Measurements from ENCODE around the gene GRAMD2B. TPM values are rescaled to one million over a fixed set of nuclear protein-coding genes. Genes with fewer than 3 reads are reported as not detected.

The GRAMD2B gene
- total RNA-seq, 2 donors from 2014 or later: 9.5 to 9.6 TPM

DNA sequence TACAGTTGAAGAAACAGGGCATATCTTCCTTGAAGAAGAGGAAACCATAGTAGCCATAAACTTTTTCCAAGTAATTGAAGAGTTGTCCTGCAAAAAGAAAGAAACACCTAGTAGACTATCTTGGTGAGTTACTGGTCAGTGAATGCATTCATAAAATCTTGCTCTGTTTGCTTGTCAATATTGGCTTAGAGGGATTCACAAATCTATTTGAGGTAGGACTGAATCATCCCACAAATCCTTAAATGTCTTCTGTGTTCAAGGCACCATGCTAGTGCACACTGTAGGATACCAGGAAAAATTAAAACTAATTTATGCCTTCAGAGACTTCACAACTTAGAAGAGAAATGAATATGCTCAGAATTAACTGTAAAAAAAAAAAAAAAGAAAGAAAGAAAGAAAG lies 57.6 kb downstream of the GRAMD2B start:
- H3K9me3 Mint-ChIP-seq: no peaks in the 10 kb centered on the region
- DNase-seq (ENCODE audit: low spot score in 2 of 2) (no peak), ATAC-seq (no peak)
- no peak overlapping the region for H3K27ac Mint-ChIP-seq
- peaks cover 13 to 14% of the 10 kb centered on the region in 2 donors for H3K36me3 Mint-ChIP-seq

DNA sequence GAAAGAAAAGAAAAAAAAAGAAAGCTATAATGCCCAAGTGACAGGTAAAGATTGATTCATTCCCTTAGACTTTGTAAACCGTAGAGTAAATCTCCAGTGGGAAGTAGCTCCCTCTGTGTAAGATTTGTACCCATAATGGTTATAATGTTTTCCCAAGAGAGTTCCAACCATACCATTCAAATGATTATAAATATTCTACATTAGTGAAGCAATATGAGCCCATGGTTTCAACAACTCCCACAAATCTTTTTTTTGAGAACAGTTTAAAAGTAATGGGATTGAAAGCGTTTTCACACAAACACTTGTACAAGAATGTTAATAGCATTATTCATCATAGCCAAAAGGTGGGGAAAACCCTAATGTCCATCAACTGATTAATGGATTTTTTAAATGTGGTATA lies 58.0 kb downstream of the GRAMD2B start:
- Mint-ChIP-seq H3K27ac (no peak overlapping the region), H3K9me3 (no peaks in the 10 kb centered on the region), H3K36me3 (peaks cover 13 to 14% of the 10 kb centered on the region in 2 donors)
- DNase-seq (ENCODE audit: low spot score in 2 of 2): no peak
- no peak for ATAC-seq

DNA sequence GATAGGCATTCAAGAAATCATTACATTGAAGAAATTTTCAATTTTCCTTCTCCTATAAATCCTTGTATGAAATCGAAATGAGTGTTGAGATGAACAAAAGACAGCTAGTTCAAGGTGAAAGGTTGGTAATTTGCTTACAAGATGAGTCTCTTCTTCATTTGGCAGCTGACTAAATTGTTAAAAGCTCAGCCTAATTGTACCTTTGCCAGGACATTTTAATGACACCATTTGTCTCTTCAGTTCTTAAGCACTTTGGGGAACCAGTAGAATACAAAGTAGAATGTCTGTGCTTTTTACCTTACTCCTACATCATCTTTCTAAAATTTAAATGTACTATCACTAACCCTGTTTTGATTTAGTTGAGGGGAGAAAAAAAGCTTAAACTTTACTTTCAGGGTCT lies 59.4 kb downstream of the GRAMD2B start:
- DNase-seq (ENCODE audit: low spot score in 2 of 2) (no peak), ATAC-seq (no peak)
- Mint-ChIP-seq H3K36me3 (peaks cover 13 to 14% of the 10 kb centered on the region in 2 donors), H3K27ac (no peak overlapping the region), H3K9me3 (no peaks in the 10 kb centered on the region)

DNA sequence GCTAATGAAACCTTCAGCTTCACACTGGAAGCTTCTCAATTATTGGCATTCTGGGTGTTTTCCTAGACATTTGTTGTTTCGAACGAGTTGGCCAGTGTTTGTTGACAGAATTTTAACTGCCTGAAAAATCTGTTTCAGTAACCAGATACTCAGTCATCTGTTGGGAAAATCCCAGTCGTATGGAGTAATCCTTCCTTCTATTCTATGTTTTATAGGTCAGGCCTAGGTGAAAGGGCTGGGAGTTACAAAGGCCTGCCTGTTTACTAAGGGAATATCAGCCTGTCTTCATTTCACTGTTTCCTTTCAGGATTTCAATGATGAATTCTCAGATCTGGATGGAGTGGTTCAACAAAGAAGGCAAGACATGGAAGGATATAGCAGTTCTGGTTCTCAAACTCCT lies 59.9 kb downstream of the GRAMD2B start:
- DNase-seq (ENCODE audit: low spot score in 2 of 2) (no peak), ATAC-seq (no peak)
- peaks cover 13 to 14% of the 10 kb centered on the region in 2 donors for H3K36me3 Mint-ChIP-seq
- H3K9me3 Mint-ChIP-seq: no peaks in the 10 kb centered on the region
- peak overlapping the region in 1 of 2 donors; percentile 86 for H3K27ac Mint-ChIP-seq

DNA sequence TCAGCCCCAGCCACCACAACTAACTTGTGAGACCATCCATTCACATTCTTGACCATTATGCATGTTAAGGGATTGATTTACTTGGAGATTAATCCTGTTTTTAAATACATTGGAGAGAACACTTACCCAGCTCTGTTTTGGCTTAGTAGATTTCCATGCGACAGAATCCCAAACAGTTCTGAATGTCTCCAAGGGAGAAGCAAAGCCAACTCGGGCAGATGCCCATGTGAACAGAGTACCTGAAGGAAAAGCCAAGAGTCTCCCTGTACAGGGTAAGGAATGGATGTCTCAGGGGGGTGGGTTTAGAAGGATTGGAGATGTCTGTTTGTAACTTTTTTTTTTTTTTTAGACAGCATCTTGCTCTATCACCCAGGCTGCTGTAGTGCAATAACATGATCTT lies 61.0 kb downstream of the GRAMD2B start:
- Mint-ChIP-seq H3K9me3 (no peaks in the 10 kb centered on the region), H3K36me3 (peaks cover 13 to 14% of the 10 kb centered on the region in 2 donors), H3K27ac (no peak overlapping the region)
- DNase-seq (ENCODE audit: low spot score in 2 of 2) (no peak), ATAC-seq (no peak)

DNA sequence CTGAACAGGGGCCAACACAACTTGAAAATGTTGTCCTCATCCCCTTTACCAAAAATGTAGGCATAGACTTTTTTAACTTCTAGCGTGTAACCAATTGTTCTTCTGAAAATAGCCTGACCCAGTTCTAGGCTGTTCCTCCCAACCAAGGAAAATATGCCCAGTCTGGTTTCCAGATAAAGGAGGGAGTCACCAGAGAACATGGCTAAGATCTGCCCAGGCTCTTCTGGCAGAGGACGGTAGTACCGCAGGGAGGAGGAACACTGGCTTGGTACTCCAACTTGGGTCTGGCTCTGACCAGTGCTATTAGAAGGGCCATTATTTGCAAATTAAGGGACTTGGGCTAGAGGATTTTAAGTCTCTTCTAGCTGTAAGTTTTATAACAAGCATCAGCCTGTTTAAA lies 63.1 kb downstream of the GRAMD2B start:
- Mint-ChIP-seq H3K27ac (no peak overlapping the region), H3K9me3 (no peaks in the 10 kb centered on the region), H3K36me3 (peaks cover 6 to 7% of the 10 kb centered on the region in 2 donors)
- ATAC-seq (no peak), DNase-seq (ENCODE audit: low spot score in 2 of 2) (no peak)

DNA sequence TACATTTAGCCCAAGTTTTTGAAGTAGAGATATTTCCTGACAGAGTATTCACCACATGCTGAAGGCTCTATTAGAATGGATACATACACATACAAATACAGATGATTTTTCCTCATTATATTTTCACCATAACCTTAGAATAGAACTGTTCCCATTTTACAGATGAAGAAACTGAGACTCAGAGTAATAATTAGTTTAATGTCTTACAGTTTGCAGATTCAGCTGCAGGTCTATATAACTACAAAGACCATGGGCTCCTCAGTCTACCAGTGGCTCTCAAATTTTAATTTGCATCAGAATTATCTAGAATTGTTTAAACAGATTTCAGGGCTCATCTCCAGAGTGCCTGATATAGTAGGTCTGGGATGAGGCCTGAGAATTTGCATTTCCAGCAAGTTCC lies 64.4 kb downstream of the GRAMD2B start:
- H3K27ac Mint-ChIP-seq: no peak overlapping the region
- no peaks in the 10 kb centered on the region for H3K9me3 Mint-ChIP-seq
- no peak for DNase-seq (ENCODE audit: low spot score in 2 of 2)
- H3K36me3 Mint-ChIP-seq: peaks cover 6 to 7% of the 10 kb centered on the region in 2 donors
- no peak for ATAC-seq

DNA sequence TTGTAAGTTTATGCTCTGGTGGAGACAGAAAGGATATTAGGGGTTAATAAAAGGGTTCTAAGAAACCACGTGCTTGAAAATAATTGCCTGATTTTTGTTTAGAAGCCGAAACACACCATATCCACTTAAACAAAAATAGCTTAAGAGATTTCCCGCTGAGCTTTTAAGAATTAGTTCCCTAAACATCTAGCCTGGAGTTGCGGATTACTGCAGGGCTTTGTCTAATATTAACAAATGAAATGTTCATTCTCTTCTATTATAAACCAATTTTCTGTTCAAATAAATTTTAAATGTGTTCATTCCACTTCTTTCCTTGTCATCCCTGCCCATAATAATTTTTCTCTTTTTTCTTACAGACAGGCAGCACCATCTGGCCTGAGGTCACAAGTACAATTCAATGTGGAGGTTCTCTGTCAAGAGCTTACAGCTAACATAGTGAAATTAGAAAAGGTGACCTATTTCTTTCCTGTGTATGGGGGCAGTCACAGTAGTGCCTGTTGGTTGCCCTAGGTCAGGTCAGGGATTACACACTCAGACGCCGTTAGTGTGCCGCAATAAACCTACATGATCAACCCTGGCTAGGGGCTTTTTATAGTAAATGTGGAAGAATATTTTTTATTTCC lies 65.3 kb downstream of the GRAMD2B start:
- no peaks in the 10 kb centered on the region for H3K36me3 Mint-ChIP-seq
- no peaks in the 10 kb centered on the region for H3K9me3 Mint-ChIP-seq
- ATAC-seq (no peak), DNase-seq (ENCODE audit: low spot score in 2 of 2) (no peak)
- no peak overlapping the region for H3K27ac Mint-ChIP-seq

DNA sequence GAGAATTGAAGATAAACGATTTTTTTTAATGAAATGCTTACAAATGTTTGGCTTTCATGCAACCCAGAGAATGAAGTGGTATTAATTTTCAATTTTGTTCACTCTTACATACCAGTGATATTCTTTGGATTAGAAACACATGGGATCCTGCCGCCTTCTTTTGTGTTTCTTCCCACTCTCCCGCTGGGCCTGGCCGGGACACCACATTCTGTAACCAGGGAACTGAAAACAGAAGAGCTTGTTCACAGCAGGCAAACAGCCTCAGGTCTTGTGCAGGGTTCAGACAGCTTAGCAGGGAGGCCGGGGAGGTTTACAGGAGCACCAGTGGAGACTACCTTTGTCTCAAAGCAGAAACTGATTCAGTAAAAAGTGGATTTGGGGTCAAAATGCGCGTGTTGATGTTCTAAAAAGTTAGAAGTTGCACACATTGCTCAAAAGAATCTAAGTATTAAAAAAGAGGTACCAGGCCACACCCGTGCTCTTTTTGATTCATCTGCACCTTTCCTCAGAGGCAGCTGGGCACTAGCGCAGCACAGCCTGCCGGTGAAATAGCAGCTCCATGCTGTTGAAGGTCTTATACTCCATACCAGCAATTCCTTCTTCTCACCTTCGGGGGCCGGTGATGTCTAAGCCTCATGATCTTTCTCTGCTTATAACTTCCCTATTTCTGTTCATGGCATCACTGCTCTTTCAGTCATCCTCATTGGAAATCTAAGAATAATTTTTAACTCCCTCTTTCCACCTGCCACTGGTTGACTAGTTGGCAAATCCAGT lies 67.1 kb downstream of the GRAMD2B start:
- no peaks in the 10 kb centered on the region for H3K9me3 Mint-ChIP-seq
- no peaks in the 10 kb centered on the region for H3K36me3 Mint-ChIP-seq
- H3K27ac Mint-ChIP-seq: peak overlapping the region in 1 of 2 donors; percentile 57
- DNase-seq (ENCODE audit: low spot score in 2 of 2) (no peak), ATAC-seq (no peak)

DNA sequence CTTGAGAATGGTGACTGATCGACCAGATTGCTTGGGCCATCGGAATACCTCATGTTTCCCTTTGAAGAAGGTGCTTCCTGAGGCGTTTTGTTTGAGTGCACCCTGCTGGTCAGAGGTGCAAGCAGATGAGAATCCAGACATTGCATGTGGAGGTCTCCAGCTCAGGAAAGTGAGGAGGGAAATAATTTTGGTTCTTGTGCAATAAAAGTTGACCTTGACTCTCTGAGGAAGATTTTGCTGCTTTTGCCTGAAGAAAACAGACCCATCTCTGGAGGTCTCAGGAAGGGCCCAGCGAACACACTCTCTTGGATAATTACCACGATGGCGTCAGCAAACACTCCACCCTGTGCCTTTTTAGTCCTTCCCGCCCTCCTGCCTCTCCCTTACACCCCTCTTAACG lies 69.7 kb downstream of the GRAMD2B start:
- ATAC-seq (no peak), DNase-seq (ENCODE audit: low spot score in 2 of 2) (no peak)
- no peaks in the 10 kb centered on the region for H3K36me3 Mint-ChIP-seq
- H3K9me3 Mint-ChIP-seq: no peaks in the 10 kb centered on the region
- no peak overlapping the region for H3K27ac Mint-ChIP-seq

DNA sequence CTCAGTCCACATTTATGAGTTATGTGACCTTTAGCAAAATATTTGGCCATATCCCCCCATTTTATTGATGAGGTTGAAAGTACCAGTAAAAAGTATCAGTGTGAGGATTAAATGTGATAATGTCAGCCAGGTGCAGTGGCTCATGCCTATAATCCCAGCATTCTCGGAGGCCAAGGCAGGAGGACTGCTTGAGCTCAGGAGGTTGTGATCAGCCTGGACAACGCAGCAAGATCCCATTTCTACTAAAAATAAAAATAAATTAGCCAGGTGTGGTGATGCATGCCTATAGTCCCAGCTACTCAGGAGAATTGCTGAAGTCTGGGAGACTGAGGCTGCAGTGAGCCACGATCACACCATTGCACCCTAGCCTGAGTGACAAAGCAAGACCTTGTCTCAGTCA lies 71.2 kb downstream of the GRAMD2B start:
- H3K36me3 Mint-ChIP-seq: no peaks in the 10 kb centered on the region
- DNase-seq (ENCODE audit: low spot score in 2 of 2) (no peak), ATAC-seq (no peak)

DNA sequence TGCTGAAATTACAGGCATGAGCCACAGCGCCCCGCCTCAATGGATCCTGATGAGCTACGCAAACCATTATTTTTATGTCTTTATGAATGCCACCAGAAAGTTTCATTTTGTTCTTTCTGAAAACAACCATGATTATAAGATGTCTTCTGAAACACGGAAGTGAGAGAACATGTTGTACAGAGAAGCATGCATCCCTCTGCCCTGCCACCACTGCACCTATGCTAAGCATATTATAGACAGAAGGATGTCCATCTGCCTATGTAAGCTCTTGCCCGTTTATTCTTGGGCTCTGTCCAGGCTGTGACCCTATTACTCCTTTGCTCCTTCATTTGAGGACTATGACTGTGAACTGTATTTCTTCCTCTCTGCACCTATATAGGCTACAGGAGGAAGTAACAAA lies 74.3 kb downstream of the GRAMD2B start:
- H3K27ac Mint-ChIP-seq: no peak overlapping the region
- DNase-seq (ENCODE audit: low spot score in 2 of 2): no peak
- no peak for ATAC-seq
- H3K9me3 Mint-ChIP-seq: no peaks in the 10 kb centered on the region
- H3K36me3 Mint-ChIP-seq: no peaks in the 10 kb centered on the region

More for the DNA sequence above, 71.2 kb downstream of the GRAMD2B start:
- Mint-ChIP-seq H3K27ac (no peak overlapping the region), H3K9me3 (no peaks in the 10 kb centered on the region)

DNA sequence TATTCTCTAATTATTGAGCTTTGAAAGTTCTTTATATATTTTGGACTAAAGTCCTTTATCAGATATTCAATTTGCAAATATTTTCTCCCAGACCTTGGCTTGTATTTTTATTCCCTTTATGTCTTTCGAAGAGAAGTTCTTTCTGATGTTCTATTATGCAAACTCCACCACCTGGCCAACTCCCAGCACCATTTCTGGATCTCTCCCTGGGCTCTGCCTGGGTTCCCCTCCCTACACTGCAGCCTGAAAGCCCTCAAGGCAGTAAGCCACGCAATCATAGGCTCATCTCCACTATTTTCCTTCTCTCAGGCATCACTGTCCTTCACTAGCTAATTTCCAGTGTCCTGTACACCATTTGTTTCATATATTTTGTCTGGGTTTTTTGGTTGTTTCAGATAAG lies 76.1 kb downstream of the GRAMD2B start:
- Mint-ChIP-seq H3K27ac (peak overlapping the region in 1 of 2 donors; percentile 71), H3K36me3 (no peaks in the 10 kb centered on the region), H3K9me3 (no peaks in the 10 kb centered on the region)
- ATAC-seq: no peak
- no peak for DNase-seq (ENCODE audit: low spot score in 2 of 2)

DNA sequence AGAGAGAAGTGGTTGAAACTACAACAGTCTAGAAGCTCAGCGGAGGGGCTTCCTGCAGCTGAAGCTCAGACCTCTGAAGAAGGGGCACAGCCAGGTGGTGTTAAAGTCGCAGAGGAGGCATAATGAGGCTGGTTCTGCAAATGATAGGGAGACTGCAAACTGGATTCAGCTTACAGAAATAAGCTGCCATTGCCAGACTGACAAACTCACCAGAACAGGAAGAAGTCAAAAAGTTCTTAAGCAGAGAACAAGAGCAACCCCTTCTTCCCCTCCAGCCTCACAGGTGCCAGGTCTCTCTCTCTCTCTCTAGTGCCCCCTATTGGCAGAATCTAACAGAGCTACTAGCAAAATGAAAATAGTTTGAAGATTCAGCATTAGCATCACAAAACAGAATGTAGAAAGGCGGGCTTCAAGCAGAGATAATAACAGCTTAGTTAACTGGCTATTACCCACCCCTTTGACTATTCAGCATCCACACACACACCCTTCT lies 76.7 kb downstream of the GRAMD2B start:
- H3K36me3 Mint-ChIP-seq: no peaks in the 10 kb centered on the region
- DNase-seq (ENCODE audit: low spot score in 2 of 2) (peak in 1 of 2 donors; percentile 31), ATAC-seq (peak; percentile 52 to 66)
- no peaks in the 10 kb centered on the region for H3K9me3 Mint-ChIP-seq
- H3K27ac Mint-ChIP-seq: peak overlapping the region in 1 of 2 donors; percentile 71

DNA sequence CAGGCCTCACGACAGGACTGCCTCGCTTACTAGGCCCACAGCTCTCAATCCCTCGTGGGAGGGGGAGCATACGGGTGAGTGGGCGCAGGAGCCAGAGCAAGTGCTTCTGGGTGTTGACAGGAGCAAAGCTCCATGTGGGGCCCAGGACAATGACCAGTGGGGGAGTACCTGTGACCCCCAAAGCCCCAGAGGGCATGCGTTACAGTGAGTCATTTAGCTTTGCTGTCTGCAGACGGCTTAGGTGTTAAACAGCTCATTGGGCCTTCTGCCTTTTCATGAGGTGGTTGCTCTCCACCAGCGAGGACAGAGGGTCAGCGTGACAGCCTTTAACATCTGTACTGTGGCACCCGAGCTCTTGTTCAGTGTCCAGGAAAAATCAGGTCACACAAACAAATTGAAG lies 78.2 kb downstream of the GRAMD2B start:
- ATAC-seq: no peak
- Mint-ChIP-seq H3K36me3 (no peaks in the 10 kb centered on the region), H3K27ac (no peak overlapping the region), H3K9me3 (no peaks in the 10 kb centered on the region)
- no peak for DNase-seq (ENCODE audit: low spot score in 2 of 2)

DNA sequence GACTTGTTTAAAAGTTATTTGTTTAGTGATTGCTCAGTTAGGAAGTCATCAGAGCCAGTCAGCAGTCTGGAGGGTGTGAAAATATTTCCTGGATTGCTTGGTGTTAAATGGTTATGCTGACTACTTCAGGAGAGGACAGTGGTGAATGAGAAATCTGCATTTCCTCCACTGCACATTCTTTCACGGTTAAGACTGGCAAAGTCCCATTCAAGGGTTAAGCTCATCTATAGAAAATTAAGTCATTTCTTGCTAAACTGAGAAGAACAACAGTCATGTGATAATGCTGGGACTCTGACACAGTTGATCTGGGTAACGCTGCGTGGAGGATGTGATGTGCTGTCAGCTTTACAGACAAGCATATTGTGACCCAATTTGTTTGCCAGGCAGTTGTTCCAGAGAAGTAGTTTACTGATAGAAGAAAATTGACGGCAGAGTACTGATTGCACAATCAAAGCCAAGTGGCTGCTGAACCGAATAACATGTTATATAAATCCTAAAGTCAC lies 80.4 kb downstream of the GRAMD2B start:
- Mint-ChIP-seq H3K9me3 (peaks cover 0 to 6% of the 10 kb centered on the region in 2 donors), H3K27ac (no peak overlapping the region), H3K36me3 (no peaks in the 10 kb centered on the region)
- ATAC-seq: peak; percentile 59 to 85
- peak in 1 of 2 donors; percentile 13 for DNase-seq (ENCODE audit: low spot score in 2 of 2)

DNA sequence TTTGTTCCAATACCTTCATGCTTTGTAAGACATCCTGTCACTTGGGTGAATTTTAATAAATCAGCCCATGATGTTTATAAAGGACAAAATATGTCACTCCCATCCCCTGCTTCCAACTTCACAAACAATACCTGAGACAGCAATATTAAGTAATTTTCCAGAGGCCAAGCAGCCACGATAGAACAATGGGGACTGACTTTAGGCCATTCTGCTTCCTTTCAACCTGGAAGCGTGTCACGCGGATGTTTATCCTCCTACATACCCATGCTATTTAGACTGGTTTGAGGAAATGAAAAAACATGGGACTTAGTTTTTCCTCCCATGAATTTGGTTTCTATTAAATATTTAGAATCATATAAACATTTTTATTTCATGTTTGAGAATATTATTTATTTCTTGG lies 82.9 kb downstream of the GRAMD2B start:
- Mint-ChIP-seq H3K36me3 (no peaks in the 10 kb centered on the region), H3K27ac (no peak overlapping the region), H3K9me3 (peaks cover 4 to 11% of the 10 kb centered on the region in 2 donors)
- ATAC-seq (no peak), DNase-seq (ENCODE audit: low spot score in 2 of 2) (no peak)

Data from activated naive CD4-positive, alpha-beta T cell treated with anti-CD3 and anti-CD28 coated beads, Interleukin-2, amount 50 U/mL, for 72 hours (primary cell).